Measurements from ENCODE around the gene UQCRC1.

GRCh38 chr3:48573973-48574585, 35.4 kb downstream of the UQCRC1 start:
- TF ChIP-seq, protein P1, sequence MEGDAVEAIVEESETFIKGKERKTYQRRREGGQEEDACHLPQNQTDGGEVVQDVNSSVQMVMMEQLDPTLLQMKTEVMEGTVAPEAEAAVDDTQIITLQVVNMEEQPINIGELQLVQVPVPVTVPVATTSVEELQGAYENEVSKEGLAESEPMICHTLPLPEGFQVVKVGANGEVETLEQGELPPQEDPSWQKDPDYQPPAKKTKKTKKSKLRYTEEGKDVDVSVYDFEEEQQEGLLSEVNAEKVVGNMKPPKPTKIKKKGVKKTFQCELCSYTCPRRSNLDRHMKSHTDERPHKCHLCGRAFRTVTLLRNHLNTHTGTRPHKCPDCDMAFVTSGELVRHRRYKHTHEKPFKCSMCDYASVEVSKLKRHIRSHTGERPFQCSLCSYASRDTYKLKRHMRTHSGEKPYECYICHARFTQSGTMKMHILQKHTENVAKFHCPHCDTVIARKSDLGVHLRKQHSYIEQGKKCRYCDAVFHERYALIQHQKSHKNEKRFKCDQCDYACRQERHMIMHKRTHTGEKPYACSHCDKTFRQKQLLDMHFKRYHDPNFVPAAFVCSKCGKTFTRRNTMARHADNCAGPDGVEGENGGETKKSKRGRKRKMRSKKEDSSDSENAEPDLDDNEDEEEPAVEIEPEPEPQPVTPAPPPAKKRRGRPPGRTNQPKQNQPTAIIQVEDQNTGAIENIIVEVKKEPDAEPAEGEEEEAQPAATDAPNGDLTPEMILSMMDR (IDR thresholded peaks at IDR 0.05; ENCODE audit: low read length), result no peak
- no peak for TF ChIP-seq EZH2 (IDR thresholded peaks at IDR 0.05; ENCODE audit: borderline replicate concordance, low read length)
